Kidney (tissue), 14 donors: ENCODE measurements around the gene ERP44. TPM values are rescaled to one million over a fixed set of nuclear protein-coding genes. Genes with fewer than 3 reads are reported as not detected.

Experiments used
- DNase-seq, 5 donors: peaks; one replicate each; pipeline ENCODE4 v3.0.0-alpha.2; 2013 to 2020
- FAIRE-seq: peaks from 2 replicates; lab custom pipeline; 2012; peaks lifted over from hg19 to GRCh38; lab: Jason Lieb, UNC
- H3K27ac ChIP-seq, 2 donors: one replicate each; pipeline ENCODE4 v1.7.0; 2013; ENCODE audit warnings: low read depth in 2 of 2, low read length in 2 of 2, inconsistent platforms in 1 of 2
- H3K27me3 ChIP-seq: one replicate; pipeline ENCODE4 v1.7.1; 2013; ENCODE audit warnings: low read length, inconsistent platforms; ENCODE audit not compliant: control insufficient read depth, insufficient read depth
- H3K36me3 ChIP-seq, 3 donors: one replicate each; pipeline versions ENCODE4 v1.7.0 to v1.7.1; 2013; ENCODE audit warnings: low read length in 3 of 3, control low read depth in 1 of 3, inconsistent platforms in 1 of 3; ENCODE audit not compliant: insufficient read depth in 3 of 3, control insufficient read depth in 2 of 3
- H3K4me1 ChIP-seq, 3 donors: one replicate each; pipeline versions ENCODE4 v1.7.0 to v1.7.1; 2013; ENCODE audit warnings: low read length in 3 of 3, inconsistent platforms in 1 of 3, low read depth in 1 of 3; ENCODE audit not compliant: control insufficient read depth in 2 of 3, insufficient read depth in 2 of 3
- H3K4me3 ChIP-seq, 3 donors: one replicate each; pipeline versions ENCODE4 v1.7.0 to v1.8.1; 2013; ENCODE audit warnings: low read length in 3 of 3, control low read depth in 1 of 3, inconsistent platforms in 1 of 3
- H3K9ac ChIP-seq, 3 donors: one replicate each; pipeline versions ENCODE4 v1.7.0 to v1.7.1; 2013; ENCODE audit warnings: low read length in 3 of 3, control low read depth in 1 of 3, inconsistent platforms in 1 of 3
- H3K9me3 ChIP-seq, 3 donors: one replicate each; pipeline versions ENCODE4 v1.7.0 to v1.7.1; 2013; ENCODE audit warnings: low read length in 3 of 3, control low read depth in 1 of 3, inconsistent platforms in 1 of 3; ENCODE audit not compliant: control insufficient read depth in 2 of 3, insufficient read depth in 1 of 3
- intact Hi-C: fragments of 100-400 bp; cut with DNase I; formaldehyde crosslinking; loops from one replicate; pipeline ENCODE4 v1.11.1; 2022
- polyA plus RNA-seq: library from polyadenylated mRNA; stranded (reverse); fragments of 350-450 nt; fragmentation: Illumina TruSeq; extraction: RNeasy Lipid Tissue Mini Kit (QIAGEN cat#74804); gene quantifications from one replicate; pipeline ENCODE4 v1.2.3, GENCODE V29; 2014; ENCODE audit warnings: low read depth, low replicate concordance; ENCODE audit not compliant: insufficient read depth
- total RNA-seq: library from RNA; stranded (reverse); fragmentation: NEBNext Ultra II Directional; extraction: Animal tissue kit (Norgen Biotek cat#: 25700); gene quantifications from one replicate; pipeline ENCODE4 v1.2.1, GENCODE V29; 2021
- TF ChIP-seq, protein P1 (sequence below): IDR thresholded peaks from 3 replicates; pipeline ENCODE4 v1.5.1; 2012; ENCODE audit warnings: mild to moderate bottlenecking, moderate library complexity, borderline replicate concordance; ENCODE audit not compliant: insufficient read depth; ENCODE audit errors: extremely low read depth
- donor health status: control.
- donor health status: control.
- donor health status: control.
- donor health status: control.
- donor health status: control.
- donor health status: DM: yes; HTN: yes; CAD: no.
- donor health status: Normal renal cell carcinoma (clear cell type).

ERP44 gene
- total and polyA plus RNA-seq, 2 donors from 2014 or later, result 22.3 to 24.1 TPM

- DNase-seq (no peak), FAIRE-seq (no peak)
- TF ChIP-seq, protein P1, sequence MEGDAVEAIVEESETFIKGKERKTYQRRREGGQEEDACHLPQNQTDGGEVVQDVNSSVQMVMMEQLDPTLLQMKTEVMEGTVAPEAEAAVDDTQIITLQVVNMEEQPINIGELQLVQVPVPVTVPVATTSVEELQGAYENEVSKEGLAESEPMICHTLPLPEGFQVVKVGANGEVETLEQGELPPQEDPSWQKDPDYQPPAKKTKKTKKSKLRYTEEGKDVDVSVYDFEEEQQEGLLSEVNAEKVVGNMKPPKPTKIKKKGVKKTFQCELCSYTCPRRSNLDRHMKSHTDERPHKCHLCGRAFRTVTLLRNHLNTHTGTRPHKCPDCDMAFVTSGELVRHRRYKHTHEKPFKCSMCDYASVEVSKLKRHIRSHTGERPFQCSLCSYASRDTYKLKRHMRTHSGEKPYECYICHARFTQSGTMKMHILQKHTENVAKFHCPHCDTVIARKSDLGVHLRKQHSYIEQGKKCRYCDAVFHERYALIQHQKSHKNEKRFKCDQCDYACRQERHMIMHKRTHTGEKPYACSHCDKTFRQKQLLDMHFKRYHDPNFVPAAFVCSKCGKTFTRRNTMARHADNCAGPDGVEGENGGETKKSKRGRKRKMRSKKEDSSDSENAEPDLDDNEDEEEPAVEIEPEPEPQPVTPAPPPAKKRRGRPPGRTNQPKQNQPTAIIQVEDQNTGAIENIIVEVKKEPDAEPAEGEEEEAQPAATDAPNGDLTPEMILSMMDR, result no peak
- Histone ChIP-seq H3K4me1 (no peaks in the 10 kb centered on the region), H3K4me3 (no peak overlapping the region), H3K27me3 (no peaks in the 10 kb centered on the region), H3K9ac (no peak overlapping the region), H3K9me3 (no peaks in the 10 kb centered on the region), H3K36me3 (peaks cover 0 to 2% (median 0%) of the 10 kb centered on the region in 3 donors), H3K27ac (no peak overlapping the region)
- intact Hi-C loops, result no loop called here
These were observed 118.2 kb downstream of the ERP44 start for GRCh38 chr9:99980598-99980997.

- Histone ChIP-seq H3K4me1 (no peaks in the 10 kb centered on the region), H3K36me3 (peaks cover 0 to 2% (median 0%) of the 10 kb centered on the region in 3 donors), H3K9me3 (no peaks in the 10 kb centered on the region), H3K4me3 (no peak overlapping the region), H3K27ac (no peak overlapping the region), H3K9ac (no peak overlapping the region), H3K27me3 (no peaks in the 10 kb centered on the region)
- DNase-seq (no peak), FAIRE-seq (no peak)
- TF ChIP-seq, protein P1, result no peak
- intact Hi-C loops, result no loop called here
These were observed 120.6 kb downstream of the ERP44 start for GRCh38 chr9:99978221-99978620.

GRCh38 chr9:99977033-99977792 lies 121.6 kb downstream of the ERP44 start:
- no peak overlapping the region for H3K9ac ChIP-seq
- no peaks in the 10 kb centered on the region for H3K27me3 ChIP-seq
- H3K4me1 ChIP-seq, result no peaks in the 10 kb centered on the region
- TF ChIP-seq, protein P1, result no peak
- H3K4me3 ChIP-seq, result no peak overlapping the region
- H3K9me3 ChIP-seq, result no peaks in the 10 kb centered on the region
- H3K27ac ChIP-seq, result no peak overlapping the region
- intact Hi-C loops, result no loop called here
- no peak for FAIRE-seq
- peaks cover 0 to 2% (median 0%) of the 10 kb centered on the region in 3 donors for H3K36me3 ChIP-seq
- DNase-seq, result no peak
